GM18526 (cell line): ENCODE measurements around the gene SOX10.

Experiments
- POLR2A ChIP-seq: IDR thresholded peaks from 3 replicates; pipeline ENCODE4 v1.6.1; 2011; ENCODE audit not compliant: insufficient read length; ENCODE audit errors: extremely low read depth

Gene SOX10

DNA sequence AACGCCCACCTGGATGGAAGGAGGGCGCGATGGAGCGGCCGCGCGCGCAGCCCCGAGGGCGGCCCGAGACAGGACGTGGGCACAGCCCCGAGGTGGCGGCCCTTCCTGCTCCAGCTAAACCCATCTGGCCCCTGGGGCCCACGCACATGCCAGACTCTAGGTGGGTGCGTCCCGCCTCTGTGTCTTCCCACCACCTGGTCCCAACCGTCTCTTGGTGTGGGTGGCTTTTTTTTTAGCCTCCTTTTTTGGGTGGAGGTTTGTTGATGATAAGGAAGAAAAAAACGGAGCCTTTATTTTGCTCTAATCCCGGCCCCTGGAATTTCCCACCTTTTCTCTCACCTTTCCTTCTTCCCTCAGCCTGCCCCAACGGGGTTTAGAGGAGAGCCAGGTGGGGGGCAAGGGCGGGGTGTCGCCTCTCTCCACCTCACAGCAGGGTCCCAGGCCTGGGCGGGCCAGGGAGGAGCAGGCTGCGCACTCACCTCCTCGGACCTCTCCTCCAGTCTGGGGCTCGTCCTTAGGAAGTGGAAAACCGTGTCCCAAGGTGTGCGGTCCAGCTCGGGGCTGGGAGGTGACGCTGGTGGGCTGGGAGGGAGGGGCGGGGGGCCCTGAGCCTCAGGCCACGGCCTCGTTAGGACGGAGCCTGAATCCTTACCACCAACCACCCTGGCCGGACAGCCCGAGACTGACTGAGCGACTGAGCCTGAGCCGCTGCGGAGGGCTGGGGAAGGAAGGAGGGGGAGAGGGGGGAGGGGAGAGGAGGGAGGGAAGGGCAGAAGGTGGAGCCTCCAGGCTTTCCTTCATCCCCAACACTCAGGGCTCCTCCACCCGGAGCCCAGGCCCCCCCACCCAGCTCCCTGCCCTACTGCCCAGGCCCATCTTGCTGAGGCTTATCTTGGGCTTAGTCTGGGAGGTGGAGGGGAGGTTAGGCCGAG lies at the start of gene SOX10:
Gene SOX10, minus strand, starts transcription at position 696 of the 932 bp plus-strand sequence. CDS start 771 bp downstream, outside the sequence.
- no peak for TF ChIP-seq POLR2A

- TF ChIP-seq POLR2A = no peak
These were observed 49.3 kb upstream of the SOX10 start for GRCh38 chr22:38033522-38034277.

GRCh38 chr22:38032681-38033521 lies 48.5 kb upstream of the SOX10 start:
- TF ChIP-seq POLR2A = no peak

- no peak for TF ChIP-seq POLR2A
These were observed 47.1 kb upstream of the SOX10 start for GRCh38 chr22:38031491-38031890.

- no peak for TF ChIP-seq POLR2A
These were observed 46.2 kb upstream of the SOX10 start for GRCh38 chr22:38030311-38031133.

DNA sequence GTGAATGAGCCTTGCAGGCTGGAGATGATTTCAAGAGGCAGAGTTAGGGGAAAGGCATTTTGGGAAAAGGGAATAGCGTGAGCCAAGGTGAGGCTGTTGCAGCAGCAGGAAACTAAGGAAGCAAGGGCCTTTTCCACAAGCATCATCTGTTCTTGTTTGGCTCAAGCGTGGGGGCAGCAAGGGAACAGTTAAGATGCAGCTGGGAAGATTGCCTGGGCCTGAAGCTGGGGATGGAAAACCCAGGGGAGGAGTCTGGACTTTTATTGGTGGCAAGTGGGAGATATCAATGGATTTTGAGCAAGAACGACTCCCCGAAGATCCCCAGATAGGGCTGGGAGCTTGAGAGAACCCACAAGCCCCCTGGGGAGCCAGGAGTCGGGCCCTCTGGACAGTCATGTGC lies 45.5 kb upstream of the SOX10 start:
- TF ChIP-seq POLR2A = no peak

DNA sequence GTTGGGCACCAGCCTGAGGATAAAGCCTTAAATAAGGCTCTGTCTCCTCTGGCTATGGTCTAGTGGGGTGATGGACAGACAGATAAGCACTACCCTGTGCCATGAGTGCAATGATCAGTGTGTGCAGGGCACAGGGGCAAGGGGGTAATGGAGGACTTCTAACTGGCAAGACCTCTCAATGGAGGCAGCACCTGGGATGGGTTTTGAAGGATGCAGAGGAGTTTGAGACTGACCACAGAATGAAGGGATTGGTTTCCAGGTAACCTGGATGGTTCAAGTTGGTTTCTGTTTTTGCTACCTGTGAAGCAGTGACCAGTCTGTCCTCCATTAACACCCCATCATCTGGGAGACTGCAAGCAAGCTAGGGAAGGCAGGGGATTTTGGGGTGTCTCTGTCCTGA lies 45.0 kb upstream of the SOX10 start:
- TF ChIP-seq POLR2A = no peak

DNA sequence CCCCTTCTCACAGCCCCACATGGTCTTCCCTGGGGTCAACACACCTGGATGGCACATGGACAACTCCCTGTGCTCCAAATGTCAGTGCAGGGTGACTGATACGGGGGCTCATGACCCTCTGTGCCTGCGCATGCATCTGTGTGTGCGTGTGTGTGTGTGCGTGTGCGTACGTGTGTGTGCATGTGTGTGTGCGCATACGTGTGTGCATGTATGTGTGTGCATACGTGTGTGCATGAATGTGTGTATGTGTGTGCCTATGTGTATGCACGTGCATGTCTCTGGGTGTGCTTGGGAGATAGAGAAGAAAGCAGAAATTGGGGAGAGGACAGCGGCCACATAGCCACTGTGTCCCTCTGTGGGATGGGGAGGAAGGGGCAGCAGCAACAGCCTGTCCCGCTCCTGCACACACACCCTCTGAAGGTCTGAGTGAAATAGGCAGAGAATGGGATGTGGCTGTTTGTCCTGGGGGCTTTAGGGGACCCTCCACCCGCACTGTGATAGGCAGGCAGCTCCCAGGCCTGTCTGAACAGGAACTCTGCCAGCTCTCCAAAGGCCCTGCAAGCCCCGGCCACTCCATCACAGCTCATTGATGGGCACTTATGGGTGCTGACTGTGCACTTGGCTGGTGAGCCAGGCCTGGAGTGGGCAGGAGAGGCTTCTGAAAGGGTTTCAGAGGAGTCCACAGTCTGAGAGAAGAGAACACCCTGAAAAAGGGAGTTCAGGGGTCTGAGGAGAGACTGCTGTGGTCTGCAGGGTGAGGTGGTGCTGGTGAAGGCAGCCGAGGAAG lies 44.2 kb upstream of the SOX10 start:
- TF ChIP-seq POLR2A = no peak

DNA sequence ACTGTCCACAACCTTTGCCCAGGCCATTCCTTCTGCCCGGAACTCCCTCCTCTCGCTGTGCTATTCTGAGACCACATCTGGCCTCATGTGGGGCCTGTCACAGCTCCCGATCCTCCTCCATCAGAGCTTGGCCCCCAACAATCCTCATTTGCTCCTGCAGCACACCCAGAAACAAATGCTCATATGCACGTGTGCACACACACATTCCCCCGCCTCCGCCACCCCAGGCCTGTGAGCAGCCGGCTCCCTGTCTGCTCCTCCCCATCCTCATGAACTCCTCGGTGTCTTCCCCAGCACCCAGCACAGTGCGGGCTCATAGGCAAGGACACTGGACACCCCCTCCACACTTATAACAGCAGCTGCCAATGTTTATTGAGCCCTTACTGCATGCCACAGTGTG lies 43.1 kb upstream of the SOX10 start:
- no peak for TF ChIP-seq POLR2A

GRCh38 chr22:38026130-38027111 lies 42.1 kb upstream of the SOX10 start:
- no peak for TF ChIP-seq POLR2A

- TF ChIP-seq POLR2A = no peak
These were observed 41.2 kb upstream of the SOX10 start for GRCh38 chr22:38025514-38025913.

DNA sequence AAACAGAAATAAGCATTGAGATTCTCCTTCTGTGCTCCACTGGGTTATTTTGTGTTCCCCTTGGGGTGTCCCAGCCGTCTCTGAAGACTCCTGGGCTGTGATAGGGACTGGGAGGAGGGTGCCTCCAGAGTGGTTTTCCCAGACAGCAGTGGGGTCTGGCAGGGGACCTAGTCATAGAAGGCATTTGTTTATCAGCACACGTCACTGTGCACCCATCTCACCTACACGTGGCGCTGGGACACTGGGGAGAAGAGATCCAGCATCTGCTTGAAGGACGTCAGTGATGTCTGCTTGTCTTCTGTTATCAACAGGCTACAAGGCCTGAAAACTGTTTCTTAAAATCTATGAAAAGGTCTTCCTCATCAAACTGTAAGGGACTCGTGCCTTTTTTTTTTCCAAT lies 38.7 kb upstream of the SOX10 start:
- TF ChIP-seq POLR2A = no peak
